AG09309 (cell line): Measurements from ENCODE around the gene ADI1.
"Not testable (repeated sequence)": the region's sequence is repeated elsewhere in the genome, so short reads cannot be mapped to it uniquely, and the experiment has no call there.

Source experiments
- DNase-seq: peaks from one replicate; pipeline ENCODE4 v3.0.0-alpha.2; 2010; ENCODE audit warnings: low read depth
- H3K4me3 ChIP-seq: 2 replicates; pipeline ENCODE4 v1.5.1; 2011; ENCODE audit warnings: mild to moderate bottlenecking, low read depth, low read length, moderate library complexity; ENCODE audit not compliant: control insufficient read depth
- TF ChIP-seq, protein P1 (sequence below): IDR thresholded peaks from 2 replicates; pipeline ENCODE4 v1.5.1; 2011; ENCODE audit warnings: mild to moderate bottlenecking, low read depth, low read length, inconsistent platforms; ENCODE audit not compliant: insufficient read depth, control insufficient read depth; ENCODE audit errors: missing control alignments

Gene ADI1

DNA sequence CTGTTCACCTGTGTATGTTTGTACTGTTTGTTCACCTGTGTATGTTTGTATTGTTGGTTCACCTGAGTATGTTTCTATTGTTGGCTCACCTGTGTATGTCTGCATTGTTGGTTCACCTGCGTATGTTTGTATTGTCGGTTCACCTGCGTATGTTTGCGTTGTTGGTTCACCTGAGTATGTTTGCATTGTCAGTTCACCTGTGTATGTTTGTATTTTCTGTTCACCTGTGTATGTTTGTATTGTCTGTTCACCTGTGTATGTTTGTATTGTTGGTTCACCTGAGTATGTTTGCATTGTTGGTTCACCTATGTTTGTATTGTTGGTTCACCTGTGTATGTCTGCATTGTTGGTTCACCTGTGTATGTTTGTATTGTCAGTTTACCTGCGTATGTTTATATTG lies 14.6 kb downstream of the ADI1 start:
- TF ChIP-seq, protein P1, sequence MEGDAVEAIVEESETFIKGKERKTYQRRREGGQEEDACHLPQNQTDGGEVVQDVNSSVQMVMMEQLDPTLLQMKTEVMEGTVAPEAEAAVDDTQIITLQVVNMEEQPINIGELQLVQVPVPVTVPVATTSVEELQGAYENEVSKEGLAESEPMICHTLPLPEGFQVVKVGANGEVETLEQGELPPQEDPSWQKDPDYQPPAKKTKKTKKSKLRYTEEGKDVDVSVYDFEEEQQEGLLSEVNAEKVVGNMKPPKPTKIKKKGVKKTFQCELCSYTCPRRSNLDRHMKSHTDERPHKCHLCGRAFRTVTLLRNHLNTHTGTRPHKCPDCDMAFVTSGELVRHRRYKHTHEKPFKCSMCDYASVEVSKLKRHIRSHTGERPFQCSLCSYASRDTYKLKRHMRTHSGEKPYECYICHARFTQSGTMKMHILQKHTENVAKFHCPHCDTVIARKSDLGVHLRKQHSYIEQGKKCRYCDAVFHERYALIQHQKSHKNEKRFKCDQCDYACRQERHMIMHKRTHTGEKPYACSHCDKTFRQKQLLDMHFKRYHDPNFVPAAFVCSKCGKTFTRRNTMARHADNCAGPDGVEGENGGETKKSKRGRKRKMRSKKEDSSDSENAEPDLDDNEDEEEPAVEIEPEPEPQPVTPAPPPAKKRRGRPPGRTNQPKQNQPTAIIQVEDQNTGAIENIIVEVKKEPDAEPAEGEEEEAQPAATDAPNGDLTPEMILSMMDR, result no peak
- DNase-seq, result no peak
- no peak overlapping the region for H3K4me3 ChIP-seq

DNA sequence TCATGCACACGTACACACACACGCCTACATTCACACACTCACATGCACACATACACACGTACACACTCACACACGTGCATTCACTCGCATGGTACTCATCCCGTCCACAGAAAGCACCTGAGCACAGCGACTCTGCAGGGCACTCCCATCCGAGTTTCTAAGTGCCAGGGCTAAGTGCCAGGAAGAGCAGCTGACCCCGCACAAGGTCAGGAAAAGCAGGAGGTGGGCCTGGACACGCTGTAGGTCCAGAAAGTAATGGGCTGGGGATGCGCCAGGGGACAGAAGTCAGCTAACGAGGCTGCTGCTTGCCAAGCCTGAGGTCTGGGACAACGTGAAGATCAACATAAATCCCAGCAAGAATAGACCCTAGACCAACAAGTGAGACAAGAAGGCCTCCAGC lies 15.8 kb downstream of the ADI1 start:
- no peak overlapping the region for H3K4me3 ChIP-seq
- TF ChIP-seq, protein P1, result no peak
- no peak for DNase-seq

DNA sequence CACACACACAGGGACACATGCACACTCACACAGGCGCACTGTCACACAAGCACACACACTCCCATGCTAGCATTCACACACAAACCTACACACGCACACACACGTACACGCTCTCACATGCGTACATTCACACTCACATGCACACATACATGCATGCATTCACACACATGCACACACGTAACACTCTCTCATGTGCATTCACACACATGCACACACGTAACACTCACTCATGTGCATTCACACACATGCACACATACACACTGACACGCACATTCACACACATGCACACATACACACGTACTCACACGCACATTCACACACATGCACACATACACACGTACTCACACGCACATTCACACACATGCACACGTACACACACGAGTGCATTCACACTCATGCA lies 16.3 kb downstream of the ADI1 start:
- no peak overlapping the region for H3K4me3 ChIP-seq
- no peak for DNase-seq
- TF ChIP-seq, protein P1, result no peak

DNA sequence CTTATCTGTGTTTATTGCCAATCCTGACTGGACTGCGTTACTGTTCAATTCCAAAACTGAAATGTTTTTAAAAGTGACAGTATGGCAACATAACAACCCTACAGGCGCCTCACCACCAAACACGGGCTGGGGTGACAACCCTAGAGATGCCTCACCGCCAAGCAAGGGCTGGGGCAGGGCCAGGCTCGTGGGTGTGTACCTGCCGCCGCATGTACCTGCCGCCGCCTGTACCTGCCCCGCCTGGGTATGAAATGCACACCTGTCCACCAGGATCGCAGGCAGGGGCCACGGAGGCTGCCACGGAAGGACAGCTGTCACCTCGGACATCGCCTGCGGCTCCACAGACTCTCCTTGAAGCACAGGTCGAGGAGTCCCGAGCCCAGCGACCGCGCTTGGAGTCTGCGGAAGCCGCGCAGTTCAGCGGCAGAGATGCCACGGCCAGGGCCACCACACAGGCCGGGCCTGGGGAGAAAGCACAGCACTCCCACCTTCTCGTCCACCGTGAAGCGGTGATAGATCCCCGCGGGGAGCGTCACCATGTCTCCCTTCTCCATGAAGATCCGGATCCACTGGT lies 18.9 kb downstream of the ADI1 start:
- TF ChIP-seq, protein P1, result no peak
- H3K4me3 ChIP-seq, result no peak overlapping the region
- no peak for DNase-seq

DNA sequence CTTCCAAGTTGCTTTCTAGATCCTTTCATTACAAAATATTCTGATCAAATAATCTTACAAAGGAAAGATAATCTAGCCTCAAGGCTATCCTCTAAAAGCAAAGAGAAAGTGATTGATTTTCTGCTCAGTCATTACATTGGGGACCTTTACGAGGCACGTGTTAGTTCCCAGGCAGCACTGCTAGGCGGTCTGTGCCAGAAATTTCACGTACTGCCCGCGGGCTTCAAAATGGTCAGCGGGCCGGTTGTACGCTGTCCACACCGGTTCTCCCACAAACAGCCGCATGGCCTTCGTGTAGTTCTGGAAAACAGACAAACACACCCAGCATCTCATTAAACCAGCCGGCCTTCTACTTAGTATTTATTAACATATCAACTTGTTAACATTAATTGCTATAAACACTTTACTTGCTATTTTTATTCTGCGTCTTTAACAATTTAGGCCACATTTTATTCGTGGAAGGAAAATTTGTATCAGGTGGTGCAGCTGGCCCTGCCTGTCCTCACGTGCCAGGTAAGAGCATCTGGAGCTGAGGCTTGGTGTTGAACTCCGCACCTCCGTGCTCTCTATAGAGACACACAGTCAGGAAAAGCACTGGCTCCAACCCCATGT lies 20.4 kb downstream of the ADI1 start:
- TF ChIP-seq, protein P1, result no peak
- DNase-seq, result no peak
- H3K4me3 ChIP-seq, result no peak overlapping the region

DNA sequence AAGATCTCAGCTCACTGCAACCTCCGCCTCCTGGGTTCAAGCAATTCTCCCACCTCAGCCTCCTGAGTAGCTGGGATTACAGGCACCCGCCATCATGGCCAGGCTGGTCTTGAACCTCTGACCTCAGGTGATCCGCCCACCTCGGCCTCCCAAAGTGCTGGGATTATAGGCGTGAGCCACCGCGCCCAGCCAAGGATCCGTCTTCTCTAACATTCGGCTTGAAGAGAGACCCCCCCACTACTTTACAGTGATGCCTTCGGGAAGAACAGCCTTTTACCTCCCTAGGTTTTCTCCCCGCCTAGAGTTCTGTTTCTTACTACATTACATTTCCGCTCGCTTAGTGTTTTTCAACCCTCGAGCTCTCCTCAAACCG lies 22.6 kb downstream of the ADI1 start:
- DNase-seq, H3K4me3 ChIP-seq: not testable (repeated sequence)

DNA sequence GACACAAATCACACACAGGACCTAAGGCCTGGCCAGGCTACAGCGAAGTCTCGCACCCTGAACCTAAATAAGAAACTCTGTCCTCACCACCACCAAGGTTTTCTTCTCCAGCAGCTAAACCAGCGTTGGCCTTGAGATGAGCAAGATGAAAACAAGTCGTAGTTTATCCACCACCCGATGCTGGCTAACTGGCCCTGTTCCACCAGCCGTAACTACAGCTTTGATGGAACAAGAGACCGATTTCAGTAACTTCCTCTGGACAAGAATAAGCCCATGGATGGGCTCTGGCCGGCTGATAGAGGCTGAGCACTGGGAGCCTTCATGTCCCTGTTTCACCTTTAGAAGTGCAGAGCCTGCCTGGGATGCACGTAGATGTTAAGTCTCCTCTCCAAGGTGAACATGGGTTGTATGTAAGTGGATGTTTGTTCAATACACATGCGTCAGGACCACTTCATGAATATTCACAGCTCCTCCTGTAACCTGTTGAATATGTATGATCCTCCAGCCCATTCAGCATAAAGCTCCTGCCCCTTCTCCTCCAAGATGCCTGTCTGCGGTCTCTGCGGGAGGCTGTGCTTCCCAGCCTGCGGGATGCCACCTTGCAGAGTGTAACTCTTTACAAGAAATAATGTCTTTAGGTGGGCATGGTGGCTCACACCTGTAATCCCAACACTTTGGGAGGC lies 24.2 kb downstream of the ADI1 start:
- no peak for DNase-seq
- H3K4me3 ChIP-seq, result no peak overlapping the region

More for the DNA sequence above, 24.2 kb downstream of the ADI1 start:
- TF ChIP-seq, protein P1, result no peak
